CD4-positive, alpha-beta T cell treated with Interferon gamma for 1 hour (primary cell): ENCODE results near the gene AKR7A2.
A peak's percentile ranks its signal among the peaks of the same experiment; 100 is the strongest.
"Not testable (repeated sequence)": the region's sequence is repeated elsewhere in the genome, so short reads cannot be mapped to it uniquely, and the experiment has no call there.

Experiments used
- DNase-seq: peaks from one replicate; pipeline ENCODE4 v3.0.0-alpha.2; 2020

Gene AKR7A2

GRCh38 chr1:19324665-19324990 is 12.7 kb upstream of the AKR7A2 start:
- no peak for DNase-seq

DNA sequence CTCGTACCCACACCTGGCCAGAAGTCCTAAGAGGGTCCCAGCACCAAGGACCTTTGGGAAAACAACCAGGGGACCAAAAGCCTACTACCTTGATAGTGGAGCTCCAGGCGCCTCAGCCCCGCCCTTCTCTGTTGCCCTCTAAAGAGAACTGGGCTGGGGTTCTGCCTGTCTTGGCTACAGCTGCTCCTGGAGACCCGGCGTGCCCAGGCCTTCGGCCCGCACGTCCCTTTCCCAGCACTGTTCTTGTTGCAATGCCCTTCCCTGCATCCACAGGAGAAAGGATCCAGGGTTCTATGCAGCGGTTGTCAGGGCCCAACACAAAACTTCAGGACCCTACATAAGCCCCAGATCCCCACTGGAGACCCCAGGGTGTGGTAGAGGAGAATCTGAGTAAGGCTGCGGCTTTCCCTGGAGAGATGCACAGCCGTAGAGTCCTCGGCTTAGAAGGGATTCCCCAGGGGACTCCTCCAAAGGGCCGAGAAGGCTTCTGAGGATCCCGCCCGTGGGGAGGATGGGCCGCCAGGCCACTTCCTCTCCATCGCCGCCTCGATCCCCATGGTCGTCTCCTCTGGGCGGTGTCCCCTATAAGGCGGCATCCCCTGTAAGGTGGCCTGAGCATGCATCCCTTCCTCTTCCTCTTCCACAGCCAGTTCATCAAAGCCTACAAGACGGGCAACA is 12.2 kb upstream of the AKR7A2 start:
- no peak for DNase-seq

GRCh38 chr1:19322481-19322880 is 10.5 kb upstream of the AKR7A2 start:
- no peak for DNase-seq

DNA sequence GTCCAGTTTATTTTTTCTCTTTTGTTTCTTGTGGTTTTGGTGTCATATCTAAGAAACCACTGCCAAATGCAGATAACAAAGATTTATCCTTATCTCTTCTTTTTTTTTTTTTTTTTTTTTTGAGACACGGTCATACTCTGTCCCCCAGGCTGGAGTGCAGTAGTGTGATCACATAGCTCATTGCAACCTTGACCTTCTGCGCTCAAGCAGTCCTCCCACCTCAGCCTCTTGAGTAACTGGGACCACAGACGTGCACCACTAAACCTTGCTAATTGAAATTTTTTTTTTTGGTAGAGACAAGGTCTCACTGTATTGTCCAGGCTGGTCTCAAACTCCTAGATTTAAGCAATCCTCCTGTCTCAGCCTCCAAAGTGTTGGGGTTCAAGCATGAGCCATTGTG is 9.1 kb upstream of the AKR7A2 start:
- DNase-seq, result no peak

GRCh38 chr1:19319196-19319595 is 7.3 kb upstream of the AKR7A2 start:
- DNase-seq, result no peak

DNA sequence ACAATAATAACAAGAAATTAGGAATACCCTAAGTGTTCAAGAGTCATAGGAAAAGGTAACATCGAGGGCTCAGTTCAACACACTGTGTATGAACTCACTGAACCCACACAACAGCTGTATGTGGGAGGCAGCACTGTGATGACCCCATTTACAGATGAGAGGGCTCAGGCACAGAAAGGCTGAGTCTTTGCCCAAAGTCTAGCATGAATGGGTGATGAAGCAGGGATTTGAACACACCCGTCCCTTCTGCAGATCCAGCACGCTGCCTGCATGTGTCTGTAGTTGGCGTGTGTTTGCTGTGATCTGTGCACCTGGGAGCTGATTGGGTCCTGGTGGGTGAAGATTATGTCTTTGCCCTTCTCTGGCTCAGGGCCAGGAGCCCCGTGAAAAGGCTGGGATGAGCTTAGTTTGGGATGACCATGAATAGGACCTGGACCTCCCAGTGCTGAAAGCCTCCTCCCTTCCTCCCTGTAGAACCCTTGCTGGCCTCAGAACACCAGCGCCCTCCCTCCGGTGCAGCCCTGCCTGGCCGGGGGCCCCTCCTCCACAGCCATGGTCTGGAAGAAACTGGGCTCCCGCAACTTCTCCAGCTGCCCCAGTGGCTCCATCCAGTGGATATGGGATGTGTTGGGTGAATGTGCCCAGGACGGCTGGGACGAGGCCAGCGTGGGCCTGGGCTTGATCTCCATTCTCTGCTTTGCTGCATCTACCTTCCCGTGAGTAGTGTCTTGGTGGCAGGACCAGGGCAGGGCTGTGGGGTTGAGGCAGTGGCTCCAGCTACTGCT is 5.4 kb upstream of the AKR7A2 start:
- DNase-seq, result no peak

- peak; percentile 52 for DNase-seq
Observed at GRCh38 chr1:19315378-19316198, 3.6 kb upstream of the AKR7A2 start.

GRCh38 chr1:19313961-19314882 is 2.3 kb upstream of the AKR7A2 start:
- no peak for DNase-seq

DNA sequence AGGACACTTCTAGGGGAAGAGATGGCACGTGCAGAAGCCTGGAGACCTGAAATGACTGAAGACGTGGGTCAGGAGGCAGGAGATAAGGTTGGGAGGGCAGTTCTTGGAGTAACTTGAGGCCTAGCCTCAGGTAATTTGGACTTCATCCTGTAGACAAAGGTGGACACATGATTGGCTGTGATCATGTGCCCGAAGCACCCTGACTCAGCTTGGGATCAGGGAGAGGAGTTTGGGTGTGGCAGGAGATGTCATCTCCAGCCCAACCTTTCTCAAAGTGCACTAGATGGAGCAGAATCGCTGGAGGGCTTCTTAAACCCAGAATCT is 1.7 kb upstream of the AKR7A2 start:
- no peak for DNase-seq

- no peak for DNase-seq
Observed at GRCh38 chr1:19312782-19313635, 1.1 kb upstream of the AKR7A2 start.

DNA sequence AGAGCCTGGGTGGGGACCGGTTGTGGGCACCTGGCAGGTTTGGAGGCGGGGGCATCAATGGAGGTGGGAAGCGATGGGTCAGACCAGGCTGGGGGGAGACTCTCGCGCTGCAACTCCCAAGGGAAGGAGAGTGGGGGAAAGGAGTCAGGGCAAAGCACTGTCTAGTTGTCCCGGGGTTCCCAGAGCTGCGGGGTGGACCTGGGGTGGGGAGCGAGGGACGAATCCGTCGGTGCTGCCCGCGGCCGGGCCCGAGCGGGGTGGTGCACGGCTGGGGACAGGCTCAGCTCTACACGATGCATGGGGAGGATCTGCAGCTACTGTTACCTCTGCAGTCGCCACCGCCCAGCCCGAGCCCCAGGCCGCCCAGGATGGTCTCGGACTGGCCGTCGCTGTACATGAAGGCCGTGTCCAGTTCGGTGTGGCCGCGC is 427 bp downstream of the AKR7A2 start:
- no peak for DNase-seq

- no peak for DNase-seq
Observed at GRCh38 chr1:19310720-19311502, 1.0 kb downstream of the AKR7A2 start.

DNA sequence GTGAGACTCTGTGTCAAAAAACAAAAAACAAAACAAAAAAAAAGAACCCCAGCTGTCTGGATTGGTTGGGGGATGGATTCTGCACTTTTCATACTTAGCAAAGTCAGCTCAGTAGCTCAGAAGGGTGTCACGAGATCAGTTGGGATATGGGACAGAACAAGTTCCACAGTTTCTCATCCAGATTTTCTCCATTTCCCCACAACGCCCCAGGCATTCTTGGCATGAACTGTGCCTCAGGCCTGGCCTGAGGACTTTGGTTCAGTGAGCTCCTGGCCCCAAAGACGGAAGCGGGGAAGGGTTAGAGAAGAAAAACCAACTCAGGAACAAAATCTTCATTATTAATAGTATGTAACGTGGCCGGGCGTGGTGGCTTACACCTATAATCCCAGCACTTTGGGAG is 1.9 kb downstream of the AKR7A2 start:
- DNase-seq, result no peak

GRCh38 chr1:19309123-19309813 is 2.7 kb downstream of the AKR7A2 start:
- no peak for DNase-seq

DNA sequence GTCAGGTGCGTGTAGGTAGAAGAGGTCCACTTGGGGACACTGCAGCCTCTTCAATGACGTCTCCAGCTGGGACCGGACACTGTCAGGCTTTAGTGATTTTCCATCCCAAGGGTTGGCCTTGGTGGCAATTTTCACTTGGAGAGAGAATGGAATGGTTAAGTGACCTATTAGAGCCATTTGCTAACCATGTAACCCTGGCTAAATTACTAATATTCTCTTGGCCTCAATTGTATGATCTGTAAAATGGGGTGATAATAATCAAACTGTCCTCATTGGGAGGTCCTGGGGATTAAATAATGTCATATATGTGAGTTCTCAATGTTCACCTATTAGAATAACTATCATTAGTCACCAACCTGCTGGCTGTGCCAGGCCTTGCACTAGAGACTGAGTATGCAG is 3.4 kb downstream of the AKR7A2 start:
- no peak for DNase-seq

DNA sequence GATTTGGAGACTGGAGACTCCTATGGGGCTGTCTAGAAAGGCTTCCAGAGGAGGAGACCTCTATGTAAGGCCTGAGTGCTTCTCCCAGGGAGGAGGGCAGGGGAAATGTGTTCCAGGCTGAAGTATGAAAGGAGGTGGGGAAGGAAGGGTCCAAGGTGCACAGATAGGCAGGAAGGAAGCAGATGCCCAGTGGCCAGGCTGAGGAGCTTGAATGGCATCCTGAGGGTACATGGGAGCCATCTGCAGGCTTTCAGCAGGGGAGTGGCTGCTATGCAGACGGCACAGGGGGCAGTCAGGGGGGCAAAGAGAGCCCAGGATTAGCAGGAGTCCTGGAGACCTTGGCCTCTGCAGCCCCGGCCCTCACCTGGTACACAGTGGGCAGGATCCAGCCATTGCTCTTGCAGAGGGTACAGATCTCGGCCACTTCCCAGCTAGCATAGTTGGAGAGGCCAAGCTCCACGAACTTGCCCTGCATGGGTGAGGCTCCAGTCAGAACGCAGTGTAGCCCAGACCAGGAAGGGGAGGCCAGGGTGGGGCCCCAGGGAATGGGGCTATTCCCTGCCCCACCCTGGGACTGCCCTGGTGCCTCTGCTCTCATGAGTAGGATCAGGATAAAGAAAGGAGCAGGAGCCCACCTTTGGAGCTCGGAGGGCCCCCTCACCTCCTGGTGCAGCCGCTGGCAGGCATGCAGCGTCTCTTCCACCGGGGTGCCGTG is 4.0 kb downstream of the AKR7A2 start:
- no peak for DNase-seq

DNA sequence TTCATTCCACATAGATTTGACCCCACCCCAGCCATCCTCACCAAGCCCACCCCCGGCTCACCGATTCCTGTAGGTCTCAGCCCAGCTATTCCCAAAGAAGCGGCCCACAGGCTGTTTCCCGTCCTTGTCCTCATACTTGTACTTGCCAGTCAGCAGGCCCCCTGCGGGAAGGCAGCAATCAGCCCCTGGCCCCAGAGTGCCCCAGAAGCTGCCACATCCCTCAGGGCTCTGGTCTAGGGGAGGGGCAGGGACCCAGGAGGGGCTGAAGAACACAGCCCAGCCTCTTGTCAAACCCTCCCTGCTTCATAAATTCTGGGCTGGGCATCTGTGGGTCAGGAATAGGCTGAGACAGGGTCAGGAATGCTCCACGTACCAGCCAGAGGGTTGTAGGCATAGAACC is 5.0 kb downstream of the AKR7A2 start:
- no peak for DNase-seq

GRCh38 chr1:19305880-19306279 is 6.1 kb downstream of the AKR7A2 start:
- no peak for DNase-seq

DNA sequence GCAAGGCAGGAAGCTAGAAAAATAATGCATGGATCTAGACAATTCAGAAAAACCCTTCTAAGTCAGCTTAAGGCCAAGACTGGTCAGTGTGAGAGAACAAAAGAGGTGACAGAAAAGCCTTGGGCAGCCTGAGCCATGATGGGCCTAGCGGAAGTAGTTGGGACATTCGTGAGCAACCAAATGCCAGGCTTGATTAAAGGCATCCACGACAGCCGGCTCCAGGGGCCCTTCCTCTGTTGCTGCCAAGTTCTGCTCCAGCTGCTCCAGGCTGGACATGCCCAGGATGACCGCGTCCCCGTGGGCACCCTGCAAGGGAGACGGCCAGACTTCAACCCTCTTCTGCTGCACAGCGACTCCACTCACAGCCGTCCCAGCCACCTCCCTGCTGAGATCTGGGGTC is 7.9 kb downstream of the AKR7A2 start:
- DNase-seq, result not testable (repeated sequence)

DNA sequence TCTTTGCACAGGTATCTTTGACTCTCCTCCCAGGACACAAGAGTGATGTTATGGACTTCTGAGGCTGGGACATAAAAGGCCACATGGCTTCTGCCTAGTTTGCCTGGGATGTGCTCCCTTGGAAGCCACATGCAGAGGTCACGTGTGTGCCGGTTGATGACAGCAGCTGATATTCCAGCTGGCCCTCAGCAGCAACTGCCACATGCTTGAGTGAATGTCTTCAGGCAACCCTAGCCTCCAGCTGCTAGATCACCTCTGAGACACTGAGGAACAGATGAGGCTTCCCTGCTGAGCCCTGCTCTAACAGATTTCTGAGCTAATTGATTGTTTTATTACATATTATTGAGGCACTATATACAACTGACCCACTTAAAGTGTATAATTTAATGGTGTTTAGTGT is 11.7 kb downstream of the AKR7A2 start:
- no peak for DNase-seq
